Mesendoderm (in vitro differentiated cells): ENCODE results near the gene FBXO24.

Experiments used
- DNase-seq: peaks from one replicate; pipeline ENCODE4 v3.0.0; 2013
- H2AK5ac ChIP-seq: 2 replicates; pipeline ENCODE4 v1.6.1; 2013; ENCODE audit warnings: low read length, inconsistent platforms
- H2BK120ac ChIP-seq: 2 replicates; pipeline ENCODE4 v1.6.1; 2013; ENCODE audit warnings: low read depth, mild to moderate bottlenecking, low read length, moderate library complexity, mixed read lengths
- H2BK15ac ChIP-seq: replicated peaks from 2 replicates; pipeline ENCODE4 v1.6.1; 2013; ENCODE audit warnings: low read depth, mild to moderate bottlenecking, moderate library complexity
- H2BK5ac ChIP-seq: 2 replicates; pipeline ENCODE4 v1.6.1; 2013; ENCODE audit warnings: low read length, inconsistent platforms
- H3K18ac ChIP-seq: 2 replicates; pipeline ENCODE4 v1.6.1; 2013; ENCODE audit warnings: mild to moderate bottlenecking, low read length, mixed read lengths
- H3K23ac ChIP-seq: one replicate; pipeline ENCODE4 v1.6.1; 2013; ENCODE audit warnings: low read length
- H3K27ac ChIP-seq: 2 replicates; pipeline ENCODE4 v1.5.1; 2013; ENCODE audit warnings: low read depth, mild to moderate bottlenecking, inconsistent platforms, low read length, moderate library complexity
- H3K27me3 ChIP-seq: 2 replicates; pipeline ENCODE4 v1.6.1; 2013; ENCODE audit warnings: low read length, control low read depth, mild to moderate bottlenecking, inconsistent platforms; ENCODE audit not compliant: insufficient read depth, poor library complexity
- H3K36me3 ChIP-seq: 2 replicates; pipeline ENCODE4 v1.6.1; 2013; ENCODE audit warnings: low read length, inconsistent platforms; ENCODE audit not compliant: control insufficient read depth, insufficient read depth
- H3K4ac ChIP-seq: one replicate; pipeline ENCODE4 v1.6.1; 2013; ENCODE audit warnings: low read depth, mild to moderate bottlenecking, low read length, moderate library complexity
- H3K4me1 ChIP-seq: 2 replicates; pipeline ENCODE4 v1.6.1; 2013; ENCODE audit warnings: low read depth, low read length, inconsistent platforms; ENCODE audit not compliant: control insufficient read depth
- H3K4me2 ChIP-seq: 2 replicates; pipeline ENCODE4 v1.6.1; 2013; ENCODE audit warnings: low read length
- H3K4me3 ChIP-seq: 2 replicates; pipeline ENCODE4 v1.5.1; 2013; ENCODE audit warnings: mild to moderate bottlenecking, low read length
- H3K56ac ChIP-seq: one replicate; pipeline ENCODE4 v1.6.1; 2013; ENCODE audit warnings: low read length
- H3K79me1 ChIP-seq: 2 replicates; pipeline ENCODE4 v1.6.1; 2013; ENCODE audit warnings: low read length, inconsistent platforms
- H3K79me2 ChIP-seq: 2 replicates; pipeline ENCODE4 v1.6.1; 2013; ENCODE audit warnings: mild to moderate bottlenecking, low read length; ENCODE audit not compliant: control insufficient read depth, insufficient read depth
- H3K9ac ChIP-seq: 2 replicates; pipeline ENCODE4 v1.6.1; 2013; ENCODE audit warnings: low read length, inconsistent platforms
- H4K5ac ChIP-seq: one replicate; pipeline ENCODE4 v1.6.1; 2013; ENCODE audit warnings: low read length
- H4K8ac ChIP-seq: one replicate; pipeline ENCODE4 v1.6.1; 2013; ENCODE audit warnings: low read depth, mild to moderate bottlenecking, control low read depth, low read length, moderate library complexity
- WGBS: extraction: QIAGEN DNeasy Blood & Tissue Kit; methylation state at CpG from one replicate; pipeline ENCODE4 v1.1.7; 2013; ENCODE audit warnings: low lambda C conversion rate, missing lambda C conversion rate; ENCODE audit not compliant: insufficient coverage; ENCODE audit errors: extremely low coverage; 5-methylcytosine and 5-hydroxymethylcytosine counted together

The FBXO24 gene

GRCh38 chr7:100566018-100566531 is 20.1 kb upstream of the FBXO24 start:
- no peak overlapping the region for H2BK5ac ChIP-seq
- DNase-seq, result no peak
- peaks cover 2% of the 10 kb centered on the region for H3K4me1 ChIP-seq
- no peaks in the 10 kb centered on the region for H3K27me3 ChIP-seq
- no peaks in the 10 kb centered on the region for H3K36me3 ChIP-seq
- no peak overlapping the region for H2BK120ac ChIP-seq
- no peak overlapping the region for H3K56ac ChIP-seq
- H4K5ac ChIP-seq, result no peak overlapping the region
- H3K4ac ChIP-seq, result no peak overlapping the region
- H2BK15ac ChIP-seq, result no peak overlapping the region
- no peak overlapping the region for H3K18ac ChIP-seq
- no CpG with 5 or more reads among the region's 6 CpGs for WGBS
- H3K79me1 ChIP-seq, result no peaks in the 10 kb centered on the region
- H3K4me3 ChIP-seq, result no peak overlapping the region
- no peaks in the 10 kb centered on the region for H3K79me2 ChIP-seq
- no peak overlapping the region for H4K8ac ChIP-seq
- no peak overlapping the region for H3K23ac ChIP-seq
- no peak overlapping the region for H2AK5ac ChIP-seq
- H3K9ac ChIP-seq, result no peak overlapping the region
- no peak overlapping the region for H3K4me2 ChIP-seq
- H3K27ac ChIP-seq, result no peak overlapping the region

- Histone ChIP-seq H3K4me1 (peaks cover 10% of the 10 kb centered on the region), H3K18ac (no peak overlapping the region), H3K23ac (no peak overlapping the region), H2AK5ac (no peak overlapping the region), H4K8ac (no peak overlapping the region), H3K4me3 (no peak overlapping the region), H2BK120ac (no peak overlapping the region), H3K36me3 (no peaks in the 10 kb centered on the region), H3K27ac (no peak overlapping the region), H3K79me1 (no peaks in the 10 kb centered on the region), H3K4ac (no peak overlapping the region), H2BK5ac (no peak overlapping the region), H2BK15ac (no peak overlapping the region), H4K5ac (no peak overlapping the region), H3K56ac (no peak overlapping the region), H3K4me2 (no peak overlapping the region), H3K27me3 (no peaks in the 10 kb centered on the region), H3K79me2 (no peaks in the 10 kb centered on the region), H3K9ac (no peak overlapping the region)
- no peak for DNase-seq
- no CpG with 5 or more reads among the region's 12 CpGs for WGBS
These were observed 18.9 kb upstream of the FBXO24 start for GRCh38 chr7:100567031-100567730.

- Histone ChIP-seq H3K4me3 (no peak overlapping the region), H3K23ac (no peak overlapping the region), H3K27me3 (no peaks in the 10 kb centered on the region), H3K4me1 (peaks cover 10% of the 10 kb centered on the region), H3K56ac (no peak overlapping the region), H3K9ac (no peak overlapping the region), H2AK5ac (no peak overlapping the region), H2BK120ac (no peak overlapping the region), H3K18ac (no peak overlapping the region), H4K8ac (no peak overlapping the region), H2BK5ac (no peak overlapping the region), H3K4ac (no peak overlapping the region), H4K5ac (no peak overlapping the region), H3K79me1 (no peaks in the 10 kb centered on the region), H3K36me3 (no peaks in the 10 kb centered on the region), H3K4me2 (no peak overlapping the region), H3K27ac (no peak overlapping the region), H2BK15ac (no peak overlapping the region), H3K79me2 (no peaks in the 10 kb centered on the region)
- WGBS, result no CpG with 5 or more reads among the region's 3 CpGs
- DNase-seq, result no peak
These were observed 18.4 kb upstream of the FBXO24 start for GRCh38 chr7:100567751-100568175.

GRCh38 chr7:100568176-100568895 is 17.8 kb upstream of the FBXO24 start:
- no peak overlapping the region for H4K8ac ChIP-seq
- no peak for DNase-seq
- no peak overlapping the region for H3K18ac ChIP-seq
- no peak overlapping the region for H2BK120ac ChIP-seq
- no peaks in the 10 kb centered on the region for H3K36me3 ChIP-seq
- H3K4ac ChIP-seq, result no peak overlapping the region
- WGBS, result no CpG with 5 or more reads among the region's 11 CpGs
- H3K27me3 ChIP-seq, result no peaks in the 10 kb centered on the region
- no peaks in the 10 kb centered on the region for H3K79me1 ChIP-seq
- H3K56ac ChIP-seq, result no peak overlapping the region
- no peak overlapping the region for H3K9ac ChIP-seq
- H3K4me1 ChIP-seq, result peaks cover 10% of the 10 kb centered on the region
- H2AK5ac ChIP-seq, result no peak overlapping the region
- H3K79me2 ChIP-seq, result no peaks in the 10 kb centered on the region
- H3K23ac ChIP-seq, result no peak overlapping the region
- H3K4me3 ChIP-seq, result no peak overlapping the region
- no peak overlapping the region for H4K5ac ChIP-seq
- no peak overlapping the region for H2BK5ac ChIP-seq
- no peak overlapping the region for H2BK15ac ChIP-seq
- H3K27ac ChIP-seq, result no peak overlapping the region
- no peak overlapping the region for H3K4me2 ChIP-seq

- no peak overlapping the region for H3K4me3 ChIP-seq
- H2AK5ac ChIP-seq, result no peak overlapping the region
- no peak overlapping the region for H3K4ac ChIP-seq
- H3K27ac ChIP-seq, result no peak overlapping the region
- H2BK15ac ChIP-seq, result no peak overlapping the region
- no peak overlapping the region for H4K5ac ChIP-seq
- peak overlapping the region; percentile 64 for H3K9ac ChIP-seq
- no CpG with 5 or more reads among the region's 36 CpGs for WGBS
- no peak overlapping the region for H2BK5ac ChIP-seq
- no peaks in the 10 kb centered on the region for H3K79me1 ChIP-seq
- H3K4me1 ChIP-seq, result peaks cover 10% of the 10 kb centered on the region
- peak; percentile 88 for DNase-seq
- H3K36me3 ChIP-seq, result no peaks in the 10 kb centered on the region
- H3K27me3 ChIP-seq, result no peaks in the 10 kb centered on the region
- H3K23ac ChIP-seq, result peak overlapping the region; percentile 48
- no peak overlapping the region for H2BK120ac ChIP-seq
- H3K56ac ChIP-seq, result peak overlapping the region; percentile 79
- peak overlapping the region; percentile 52 for H3K4me2 ChIP-seq
- no peaks in the 10 kb centered on the region for H3K79me2 ChIP-seq
- no peak overlapping the region for H3K18ac ChIP-seq
- H4K8ac ChIP-seq, result no peak overlapping the region
These were observed 17.0 kb upstream of the FBXO24 start for GRCh38 chr7:100568896-100569844.
